NCI-H2081 (cell line): ENCODE measurements around the gene GKN1.
"Not testable (repeated sequence)": the region's sequence is repeated elsewhere in the genome, so short reads cannot be mapped to it uniquely, and the experiment has no call there.

Source experiments
- DNase-seq, 2 experiments: peaks; one replicate each; lab custom pipeline; 2025; lab: John Stamatoyannopoulos, UW

Gene GKN1, protein sequence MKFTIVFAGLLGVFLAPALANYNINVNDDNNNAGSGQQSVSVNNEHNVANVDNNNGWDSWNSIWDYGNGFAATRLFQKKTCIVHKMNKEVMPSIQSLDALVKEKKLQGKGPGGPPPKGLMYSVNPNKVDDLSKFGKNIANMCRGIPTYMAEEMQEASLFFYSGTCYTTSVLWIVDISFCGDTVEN

DNA sequence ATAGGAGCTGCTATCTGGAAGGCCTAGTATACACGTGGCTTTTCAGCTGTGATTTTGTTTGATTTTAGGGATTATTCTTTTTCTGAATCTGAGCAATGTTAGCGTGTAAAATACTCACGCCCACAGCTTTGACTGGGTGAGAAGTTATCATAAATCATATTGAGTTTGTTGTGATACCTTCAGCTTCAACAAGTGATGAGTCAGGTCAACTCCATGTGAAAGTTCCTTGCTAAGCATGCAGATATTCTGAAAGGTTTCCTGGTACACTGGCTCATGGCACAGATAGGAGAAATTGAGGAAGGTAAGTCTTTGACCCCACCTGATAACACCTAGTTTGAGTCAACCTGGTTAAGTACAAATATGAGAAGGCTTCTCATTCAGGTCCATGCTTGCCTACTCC is at the start of gene GKN1:
GKN1 (plus strand) TSS at position 386 of the 400 bp plus-strand sequence. CDS start 42 bp downstream, outside the sequence.
- DNase-seq, result no peak

- peak; percentile 7 to 31 for DNase-seq
These were observed 49.0 kb upstream of the GKN1 start for GRCh38 chr2:68925295-68925896.

- no peak for DNase-seq
These were observed 47.6 kb upstream of the GKN1 start for GRCh38 chr2:68926796-68927195.

- no peak for DNase-seq
These were observed 43.2 kb upstream of the GKN1 start for GRCh38 chr2:68931149-68931711.

GRCh38 chr2:68931799-68932198 is 42.6 kb upstream of the GKN1 start:
- no peak for DNase-seq

DNA sequence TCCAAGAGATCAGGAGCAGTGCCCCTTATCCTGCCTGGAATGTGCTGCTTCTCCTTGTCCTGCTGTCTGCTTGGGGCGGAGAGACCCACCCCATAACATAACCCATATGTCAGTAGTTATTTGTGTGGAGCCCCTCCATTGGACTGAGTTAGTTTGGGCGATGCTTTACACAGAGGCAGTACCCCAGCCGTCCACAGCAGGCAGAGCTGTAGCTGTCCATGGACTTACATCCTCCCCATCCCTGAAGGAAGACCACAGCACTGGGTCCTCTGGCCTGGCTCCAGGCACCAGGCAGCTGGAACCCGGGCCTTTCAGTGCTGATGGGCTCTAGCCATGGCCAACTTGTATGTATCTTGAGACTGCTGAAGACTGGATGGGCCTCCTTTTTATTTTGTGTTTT is 42.0 kb upstream of the GKN1 start:
- DNase-seq, result no peak

DNA sequence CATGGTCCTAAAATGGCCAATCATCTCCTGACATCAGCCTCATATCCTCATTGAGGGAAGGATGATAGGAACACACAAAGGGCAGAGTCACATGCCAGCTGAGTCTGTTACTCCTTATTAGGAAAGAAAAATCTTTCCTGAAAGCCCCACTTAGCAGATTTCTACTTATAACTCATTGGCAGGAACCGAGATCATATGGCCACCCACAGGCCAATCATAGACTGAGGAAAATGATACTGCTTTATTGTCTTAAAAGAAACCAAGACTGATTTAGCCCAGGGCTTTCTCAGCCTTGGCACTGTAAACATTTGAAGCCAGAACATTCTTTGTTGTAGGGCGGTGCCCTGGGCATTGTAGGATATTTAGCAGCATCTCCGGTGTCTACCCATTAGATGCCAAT is 40.4 kb upstream of the GKN1 start:
- no peak for DNase-seq

- no peak for DNase-seq
These were observed 39.0 kb upstream of the GKN1 start for GRCh38 chr2:68935471-68935870.

DNA sequence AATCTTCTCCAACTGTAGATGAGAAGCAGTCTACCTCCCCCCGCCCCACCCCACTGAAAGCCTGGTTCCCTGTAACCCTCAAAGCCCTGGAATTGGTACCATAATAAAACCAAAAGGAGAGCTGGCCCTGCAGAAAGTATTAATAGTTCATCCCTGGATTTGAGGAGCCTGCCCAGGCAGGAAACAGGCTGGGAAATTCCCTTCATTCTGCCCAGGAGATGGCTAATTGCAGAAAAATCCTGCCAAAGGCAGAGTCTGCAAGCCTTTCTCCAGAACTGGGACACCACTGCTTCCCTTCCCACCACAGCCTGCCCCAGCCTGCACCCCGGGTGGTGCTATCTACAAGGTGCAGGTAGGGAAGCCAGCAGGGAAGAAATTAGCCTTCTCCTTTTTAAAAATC is 38.0 kb upstream of the GKN1 start:
- no peak for DNase-seq

GRCh38 chr2:68936889-68937288 is 37.5 kb upstream of the GKN1 start:
- no peak for DNase-seq

DNA sequence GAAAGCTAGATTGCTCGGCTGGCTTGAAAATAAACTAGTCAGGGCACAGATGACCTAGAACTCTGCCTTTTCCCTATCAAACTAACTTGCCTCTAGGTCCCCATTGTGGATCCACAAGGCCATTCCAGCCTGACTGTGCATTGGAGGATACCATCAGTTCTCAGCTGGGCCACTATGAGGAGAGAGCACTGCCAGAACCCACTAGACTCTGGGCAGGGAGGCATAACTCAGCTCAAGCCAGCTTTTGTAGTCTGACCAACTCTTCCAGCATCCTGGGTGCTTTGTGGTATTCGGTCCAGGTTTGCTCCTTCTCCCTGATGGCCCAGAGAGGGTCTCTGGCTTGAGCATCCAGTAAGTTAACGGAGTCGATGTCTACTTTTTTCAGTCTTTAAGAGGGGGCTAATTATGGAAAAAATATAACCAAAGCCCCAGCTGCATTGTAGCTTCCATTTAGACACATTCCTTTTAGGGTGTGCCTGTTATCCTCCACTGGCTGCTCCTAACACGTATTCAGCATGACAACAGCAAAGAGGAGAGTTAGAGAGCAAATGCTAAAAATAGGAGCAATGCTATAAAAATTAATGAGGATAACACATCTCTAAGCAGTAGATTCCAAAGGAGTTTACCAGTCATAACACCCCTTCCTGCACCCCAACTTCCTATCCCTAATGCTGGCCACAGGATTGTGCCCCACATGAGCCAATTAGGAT is 36.9 kb upstream of the GKN1 start:
- no peak for DNase-seq

DNA sequence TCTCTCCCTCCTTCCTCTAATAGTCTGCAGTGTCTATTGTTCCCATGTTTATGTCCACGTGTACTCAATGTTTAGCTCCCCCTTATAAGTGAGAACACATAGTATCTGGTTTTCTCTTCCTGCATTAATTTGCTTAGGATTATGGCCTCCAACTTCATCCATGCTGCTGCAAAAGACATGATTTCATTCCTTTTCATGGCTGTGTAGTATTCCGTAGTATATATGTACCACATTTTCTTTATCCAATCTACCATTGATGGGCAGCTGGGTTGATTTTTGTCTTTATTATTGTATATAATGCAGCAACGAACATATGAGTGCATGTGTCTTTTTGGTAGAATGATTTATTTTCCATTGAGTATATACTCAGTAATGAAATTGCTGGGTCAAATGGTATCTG is 35.5 kb upstream of the GKN1 start:
- no peak for DNase-seq

DNA sequence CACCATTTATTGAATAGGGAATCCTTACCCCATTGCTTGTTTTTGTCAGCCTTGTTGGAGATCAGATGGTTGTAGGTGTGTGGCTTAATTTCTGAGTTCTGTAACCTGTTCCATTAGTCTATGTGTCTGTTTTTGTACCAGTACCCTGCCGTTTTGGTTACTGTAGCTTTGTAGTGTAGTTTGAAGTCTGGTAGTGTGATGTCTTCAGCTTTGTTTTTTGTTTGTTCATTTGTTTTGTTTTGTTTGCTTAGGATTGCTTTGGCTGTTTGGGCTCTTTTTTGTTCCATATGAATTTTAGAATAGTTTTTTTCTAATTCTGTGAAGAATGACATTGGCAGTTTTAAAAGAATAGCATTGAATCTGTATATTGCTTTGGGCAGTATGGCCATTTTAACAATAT is 34.5 kb upstream of the GKN1 start:
- no peak for DNase-seq

- no peak for DNase-seq
These were observed 34.1 kb upstream of the GKN1 start for GRCh38 chr2:68940369-68940768.

- no peak for DNase-seq
These were observed 31.6 kb upstream of the GKN1 start for GRCh38 chr2:68942827-68943226.

DNA sequence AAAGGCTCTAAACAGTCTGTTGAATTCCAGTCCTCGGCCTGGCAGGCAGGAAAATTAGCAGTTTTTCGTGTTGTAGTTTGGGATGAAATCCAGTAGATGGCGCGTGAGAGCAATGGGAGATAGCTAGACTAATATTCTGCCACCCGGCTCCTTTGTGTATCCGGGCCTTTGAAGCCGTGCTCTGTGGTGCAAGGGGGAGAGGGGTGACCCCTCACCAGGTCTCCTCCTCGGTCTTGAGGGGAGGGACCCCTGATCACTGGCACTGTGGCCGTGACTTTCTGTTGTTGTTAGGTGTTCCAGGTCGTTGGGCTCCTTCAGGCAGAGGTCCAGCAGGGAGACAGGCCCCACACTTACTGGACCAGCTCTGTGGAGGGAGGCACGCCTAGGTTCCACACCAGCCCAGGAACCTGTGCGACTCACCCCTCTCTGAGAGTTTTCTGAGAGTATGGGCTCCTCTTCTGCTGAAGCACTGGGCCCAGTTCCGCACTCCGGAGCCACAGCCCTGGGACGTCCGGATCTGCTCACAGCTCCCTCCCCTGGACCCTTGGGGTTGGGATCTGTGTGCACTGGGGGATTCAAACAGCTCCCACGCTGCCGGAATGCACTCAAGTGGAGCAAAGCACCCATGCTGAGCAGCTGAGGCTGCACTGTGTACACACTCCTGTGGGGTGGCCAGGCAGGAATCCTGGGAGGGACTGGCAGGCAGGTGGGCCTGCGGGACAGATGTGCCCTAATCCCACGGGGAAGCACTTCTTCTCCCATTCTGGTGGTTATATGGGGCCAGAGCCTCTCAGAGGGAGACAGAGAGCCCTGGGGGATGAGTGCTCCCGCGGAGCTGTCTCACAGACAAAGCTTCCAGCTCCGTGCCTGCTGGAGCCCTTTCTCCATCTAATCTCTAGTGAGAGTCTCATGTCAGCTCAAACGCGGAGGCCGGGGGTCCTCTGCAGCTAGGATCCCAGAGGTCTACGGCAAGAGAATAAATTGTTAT is 30.6 kb upstream of the GKN1 start:
- DNase-seq, result peak; percentile 54 to 75

DNA sequence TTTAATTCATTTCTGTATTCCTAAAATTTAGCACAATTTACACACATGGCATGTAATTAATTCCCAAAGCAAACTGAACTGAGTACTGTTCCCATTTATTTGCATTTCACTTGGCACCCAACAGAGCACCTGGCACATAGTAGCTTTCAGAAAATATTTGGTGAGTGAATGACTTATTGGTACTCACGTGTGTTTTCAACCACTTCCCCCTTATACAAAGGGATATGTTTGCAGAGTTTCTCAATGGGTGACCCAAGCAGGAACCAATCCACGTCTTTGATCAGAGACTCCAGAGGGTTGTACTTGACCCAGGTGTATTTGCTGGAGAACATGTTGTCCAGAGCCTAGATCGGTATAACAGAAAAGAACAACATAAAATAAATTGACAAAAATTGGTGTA is 28.3 kb upstream of the GKN1 start:
- DNase-seq, result peak; percentile 67 to 88

DNA sequence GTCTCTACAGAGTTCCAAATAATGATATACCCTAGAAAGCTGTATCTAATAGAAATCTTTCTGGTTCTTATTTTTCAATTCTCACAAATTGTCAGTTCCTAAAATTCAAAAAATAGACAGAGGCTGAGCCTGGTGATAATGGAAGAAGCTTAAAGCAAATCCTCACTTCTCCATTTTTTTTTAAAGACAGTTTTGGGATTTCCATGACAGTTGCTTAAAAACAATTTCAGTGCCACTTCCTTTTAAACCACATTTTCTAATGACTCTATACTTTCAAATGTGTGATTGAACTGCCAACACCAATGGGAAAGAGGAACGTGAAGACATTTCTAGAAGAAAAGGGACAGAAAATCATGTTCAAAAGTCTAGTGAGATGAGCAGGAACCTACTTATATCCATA is 25.7 kb upstream of the GKN1 start:
- DNase-seq, result no peak

- DNase-seq, result no peak
These were observed 22.5 kb upstream of the GKN1 start for GRCh38 chr2:68951899-68952298.

DNA sequence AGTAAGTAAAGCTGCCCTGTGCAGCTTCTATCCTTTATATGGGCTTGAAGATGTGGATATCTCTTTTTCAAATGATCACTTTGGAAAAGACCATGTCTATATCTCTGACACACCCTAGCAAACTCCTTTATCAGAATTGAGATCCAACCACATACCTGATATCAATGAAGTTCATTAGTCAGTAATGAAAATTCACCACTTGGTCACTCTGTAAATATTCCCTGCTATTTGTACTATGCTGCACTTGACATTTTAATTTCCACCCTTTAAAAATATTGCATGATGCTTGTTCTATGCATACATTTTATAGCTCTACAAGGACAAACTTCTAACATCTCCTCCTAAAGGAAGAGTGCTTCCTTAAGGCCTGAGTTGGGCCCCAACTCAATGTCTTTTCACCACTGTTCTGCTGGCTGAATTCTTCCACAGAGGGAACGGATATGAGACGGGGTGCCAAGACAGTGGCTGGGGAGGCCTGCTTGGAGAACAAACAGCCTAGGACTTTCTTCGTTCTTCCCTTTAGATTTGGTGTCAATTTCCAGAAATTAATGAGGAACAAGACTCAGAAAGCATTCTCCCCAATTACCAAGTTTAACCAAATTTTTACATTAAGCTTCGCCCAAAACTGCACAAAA is 21.4 kb upstream of the GKN1 start, which contains the start of gene GKN2:
GKN2 (minus strand) TSS at position 7 of the 635 bp plus-strand sequence. CDS start 32 bp downstream, outside the sequence.
- DNase-seq, result no peak

DNA sequence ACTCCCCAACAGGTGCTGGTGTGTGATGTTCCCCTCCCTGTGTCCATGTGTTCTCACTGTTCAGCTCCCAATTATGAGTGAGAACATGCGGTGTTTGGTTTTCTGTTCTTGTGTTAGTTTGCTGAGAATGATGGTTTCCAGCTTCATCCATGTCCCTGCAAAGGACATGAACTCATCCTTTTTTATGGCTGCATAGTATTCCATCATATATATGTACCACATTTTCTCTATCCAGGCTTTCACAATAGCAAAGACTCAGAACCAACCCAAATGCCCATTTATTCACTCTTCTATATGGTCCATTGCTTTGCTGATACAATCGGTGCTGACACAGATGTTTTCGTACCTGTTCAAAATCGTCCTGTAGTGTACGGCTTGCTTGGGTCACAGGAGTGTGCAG is 19.0 kb upstream of the GKN1 start:
- DNase-seq, result not testable (repeated sequence)
